ENCODE results near the gene LDB2.

Gene LDB2

GRCh38 chr4:16488084-16488483, 410.4 kb downstream of the LDB2 start:
- no peak for ATAC-seq
- Mint-ChIP-seq H3K4me3 (no peak overlapping the region), H3K9me3 (no peaks in the 10 kb centered on the region), H3K4me1 (no peaks in the 10 kb centered on the region), H3K27ac (no peak overlapping the region), H3K36me3 (no peaks in the 10 kb centered on the region)
- no peak for DNase-seq (ENCODE audit: low spot score in 2 of 2)

GRCh38 chr4:16484711-16485110, 413.7 kb downstream of the LDB2 start:
- Mint-ChIP-seq H3K36me3 (no peaks in the 10 kb centered on the region), H3K4me1 (no peaks in the 10 kb centered on the region), H3K4me3 (no peak overlapping the region), H3K9me3 (peaks cover 7% of the 10 kb centered on the region), H3K27ac (no peak overlapping the region)
- ATAC-seq (no peak), DNase-seq (ENCODE audit: low spot score in 2 of 2) (no peak)

- ATAC-seq: no peak
- Mint-ChIP-seq H3K4me3 (no peak overlapping the region), H3K36me3 (no peaks in the 10 kb centered on the region), H3K27ac (no peak overlapping the region), H3K4me1 (no peaks in the 10 kb centered on the region), H3K9me3 (peaks cover 7% of the 10 kb centered on the region)
- DNase-seq (ENCODE audit: low spot score in 2 of 2): no peak
Measured at GRCh38 chr4:16483540-16483939, 414.9 kb downstream of the LDB2 start.

- Mint-ChIP-seq H3K4me3 (no peak overlapping the region), H3K9me3 (peaks cover 10% of the 10 kb centered on the region), H3K27ac (no peak overlapping the region), H3K4me1 (no peaks in the 10 kb centered on the region), H3K36me3 (no peaks in the 10 kb centered on the region)
- ATAC-seq (no peak), DNase-seq (ENCODE audit: low spot score in 2 of 2) (no peak)
Measured at GRCh38 chr4:16480011-16480410, 418.4 kb downstream of the LDB2 start.

GRCh38 chr4:16472537-16472936, 425.9 kb downstream of the LDB2 start:
- Mint-ChIP-seq H3K4me3 (no peak overlapping the region), H3K4me1 (no peaks in the 10 kb centered on the region), H3K36me3 (no peaks in the 10 kb centered on the region), H3K9me3 (peaks cover 26% of the 10 kb centered on the region), H3K27ac (no peak overlapping the region)
- ATAC-seq (no peak), DNase-seq (ENCODE audit: low spot score in 2 of 2) (no peak)

GRCh38 chr4:16467061-16467460, 431.4 kb downstream of the LDB2 start:
- DNase-seq (ENCODE audit: low spot score in 2 of 2): no peak
- ATAC-seq: no peak
- no peak overlapping the region for H3K27ac Mint-ChIP-seq
- no peaks in the 10 kb centered on the region for H3K36me3 Mint-ChIP-seq
- peaks cover 11% of the 10 kb centered on the region for H3K9me3 Mint-ChIP-seq
- no peaks in the 10 kb centered on the region for H3K4me1 Mint-ChIP-seq
- no peak overlapping the region for H3K4me3 Mint-ChIP-seq

GRCh38 chr4:16466581-16466980, 431.9 kb downstream of the LDB2 start:
- DNase-seq (ENCODE audit: low spot score in 2 of 2): no peak
- ATAC-seq: no peak
- Mint-ChIP-seq H3K4me3 (no peak overlapping the region), H3K27ac (no peak overlapping the region), H3K36me3 (no peaks in the 10 kb centered on the region), H3K4me1 (no peaks in the 10 kb centered on the region), H3K9me3 (peaks cover 11% of the 10 kb centered on the region)

GRCh38 chr4:16464651-16465050, 433.8 kb downstream of the LDB2 start:
- no peak for DNase-seq (ENCODE audit: low spot score in 2 of 2)
- no peak overlapping the region for H3K27ac Mint-ChIP-seq
- H3K36me3 Mint-ChIP-seq: no peaks in the 10 kb centered on the region
- H3K4me3 Mint-ChIP-seq: no peak overlapping the region
- peaks cover 8% of the 10 kb centered on the region for H3K9me3 Mint-ChIP-seq
- H3K4me1 Mint-ChIP-seq: no peaks in the 10 kb centered on the region
- ATAC-seq: no peak

- no peak for DNase-seq (ENCODE audit: low spot score in 2 of 2)
- no peak overlapping the region for H3K27ac Mint-ChIP-seq
- H3K4me3 Mint-ChIP-seq: no peak overlapping the region
- no peaks in the 10 kb centered on the region for H3K36me3 Mint-ChIP-seq
- no peak for ATAC-seq
- H3K9me3 Mint-ChIP-seq: no peaks in the 10 kb centered on the region
- H3K4me1 Mint-ChIP-seq: no peaks in the 10 kb centered on the region
Measured at GRCh38 chr4:16462656-16463055, 435.8 kb downstream of the LDB2 start.

- H3K9me3 Mint-ChIP-seq: no peaks in the 10 kb centered on the region
- no peak overlapping the region for H3K4me3 Mint-ChIP-seq
- no peaks in the 10 kb centered on the region for H3K4me1 Mint-ChIP-seq
- ATAC-seq (no peak), DNase-seq (ENCODE audit: low spot score in 2 of 2) (no peak)
- no peak overlapping the region for H3K27ac Mint-ChIP-seq
- H3K36me3 Mint-ChIP-seq: no peaks in the 10 kb centered on the region
Measured at GRCh38 chr4:16461362-16461761, 437.1 kb downstream of the LDB2 start.

GRCh38 chr4:16457944-16458343, 440.5 kb downstream of the LDB2 start:
- Mint-ChIP-seq H3K9me3 (no peaks in the 10 kb centered on the region), H3K27ac (no peak overlapping the region), H3K4me1 (no peaks in the 10 kb centered on the region), H3K4me3 (no peak overlapping the region), H3K36me3 (no peaks in the 10 kb centered on the region)
- DNase-seq (ENCODE audit: low spot score in 2 of 2): no peak
- no peak for ATAC-seq

Measured in stimulated activated effector memory CD8-positive, alpha-beta T cell treated with anti-CD3 and anti-CD28 coated beads, Interleukin-12 subunit alpha, Interleukin-12 subunit beta, amount 100 ng/mL, for 72 hours (primary cell).